ENCODE results near the gene RILPL2. TPM values are rescaled to one million over a fixed set of nuclear protein-coding genes. Genes with fewer than 3 reads are reported as not detected.
"Not testable (repeated sequence)": the region's sequence is repeated elsewhere in the genome, so short reads cannot be mapped to it uniquely, and the experiment has no call there.

RILPL2 gene
- total RNA-seq, 2 donors from 2014 or later = 9.7 to 12.2 TPM

- ATAC-seq (no peak), DNase-seq (ENCODE audit: low spot score) (no peak)
- Mint-ChIP-seq H3K4me1 (ENCODE audit: low read depth in 2 of 2) (peaks cover 43 to 52% of the 10 kb centered on the region in 2 donors), H3K27me3 (no peaks in the 10 kb centered on the region), H3K36me3 (peaks cover 23% of the 10 kb centered on the region), H3K27ac (peak overlapping the region; percentile 88 to 91), H3K9me3 (no peaks in the 10 kb centered on the region), H3K4me3 (peak overlapping the region; percentile 94)
Measured at GRCh38 chr12:123390498-123391426, 45.7 kb downstream of the RILPL2 start.

- Mint-ChIP-seq H3K4me3 (peak overlapping the region; percentile 94), H3K36me3 (peaks cover 19% of the 10 kb centered on the region), H3K9me3 (no peaks in the 10 kb centered on the region), H3K4me1 (ENCODE audit: low read depth in 2 of 2) (peaks cover 40 to 48% of the 10 kb centered on the region in 2 donors), H3K27me3 (no peaks in the 10 kb centered on the region), H3K27ac (peak overlapping the region; percentile 88 to 91)
- peak; percentile 65 for DNase-seq (ENCODE audit: low spot score)
- ATAC-seq = peak; percentile 7 to 48
Measured at GRCh38 chr12:123389560-123390351, 46.7 kb downstream of the RILPL2 start.

- Mint-ChIP-seq H3K4me1 (ENCODE audit: low read depth in 2 of 2) (peaks cover 40 to 46% of the 10 kb centered on the region in 2 donors), H3K36me3 (peaks cover 17% of the 10 kb centered on the region), H3K9me3 (no peaks in the 10 kb centered on the region), H3K27ac (no peak overlapping the region), H3K4me3 (no peak overlapping the region), H3K27me3 (no peaks in the 10 kb centered on the region)
- ATAC-seq = peak in 1 of 2 donors; percentile 21
- no peak for DNase-seq (ENCODE audit: low spot score)
Measured at GRCh38 chr12:123388951-123389559, 47.4 kb downstream of the RILPL2 start.

- peak; percentile 69 to 78 for ATAC-seq
- H3K36me3 Mint-ChIP-seq = peaks cover 17% of the 10 kb centered on the region
- H3K4me3 Mint-ChIP-seq = peak overlapping the region; percentile 82
- no peaks in the 10 kb centered on the region for H3K27me3 Mint-ChIP-seq
- no peaks in the 10 kb centered on the region for H3K9me3 Mint-ChIP-seq
- DNase-seq (ENCODE audit: low spot score) = peak; percentile 85
- peaks cover 43 to 46% of the 10 kb centered on the region in 2 donors for H3K4me1 Mint-ChIP-seq (ENCODE audit: low read depth in 2 of 2)
- H3K27ac Mint-ChIP-seq = peak overlapping the region; percentile 82 to 91
Measured at GRCh38 chr12:123388177-123388950, 48.1 kb downstream of the RILPL2 start.

GRCh38 chr12:123387508-123388176 lies 48.8 kb downstream of the RILPL2 start:
- H3K27me3 Mint-ChIP-seq = no peaks in the 10 kb centered on the region
- peaks cover 17% of the 10 kb centered on the region for H3K36me3 Mint-ChIP-seq
- peak overlapping the region; percentile 82 for H3K4me3 Mint-ChIP-seq
- ATAC-seq (no peak), DNase-seq (ENCODE audit: low spot score) (no peak)
- no peaks in the 10 kb centered on the region for H3K9me3 Mint-ChIP-seq
- peak overlapping the region; percentile 82 to 91 for H3K27ac Mint-ChIP-seq
- H3K4me1 Mint-ChIP-seq (ENCODE audit: low read depth in 2 of 2) = peaks cover 36 to 43% of the 10 kb centered on the region in 2 donors

- not testable (repeated sequence) for DNase-seq (ENCODE audit: low spot score); H3K36me3 Mint-ChIP-seq; H3K27me3 Mint-ChIP-seq; H3K4me3 Mint-ChIP-seq; ATAC-seq; H3K27ac Mint-ChIP-seq; H3K9me3 Mint-ChIP-seq
- peaks cover 19 to 33% of the 10 kb centered on the region in 2 donors for H3K4me1 Mint-ChIP-seq (ENCODE audit: low read depth in 2 of 2)
Measured at GRCh38 chr12:123385536-123385935, 50.9 kb downstream of the RILPL2 start.

- no peaks in the 10 kb centered on the region for H3K36me3 Mint-ChIP-seq
- peak overlapping the region; percentile 86 for H3K4me3 Mint-ChIP-seq
- no peaks in the 10 kb centered on the region for H3K9me3 Mint-ChIP-seq
- H3K27ac Mint-ChIP-seq = peak overlapping the region in 1 of 2 donors; percentile 93
- DNase-seq (ENCODE audit: low spot score) (no peak), ATAC-seq (no peak)
- peaks cover 15 to 28% of the 10 kb centered on the region in 2 donors for H3K4me1 Mint-ChIP-seq (ENCODE audit: low read depth in 2 of 2)
- H3K27me3 Mint-ChIP-seq = no peaks in the 10 kb centered on the region
Measured at GRCh38 chr12:123384994-123385376, 51.5 kb downstream of the RILPL2 start.

GRCh38 chr12:123384318-123384993 lies 52.0 kb downstream of the RILPL2 start:
- peak; percentile 70 for DNase-seq (ENCODE audit: low spot score)
- Mint-ChIP-seq H3K4me3 (peak overlapping the region; percentile 86), H3K27ac (peak overlapping the region; percentile 82 to 93), H3K27me3 (no peaks in the 10 kb centered on the region), H3K9me3 (no peaks in the 10 kb centered on the region), H3K4me1 (ENCODE audit: low read depth in 2 of 2) (peaks cover 15 to 26% of the 10 kb centered on the region in 2 donors), H3K36me3 (no peaks in the 10 kb centered on the region)
- no peak for ATAC-seq

- DNase-seq (ENCODE audit: low spot score) (no peak), ATAC-seq (no peak)
- Mint-ChIP-seq H3K36me3 (no peaks in the 10 kb centered on the region), H3K4me1 (ENCODE audit: low read depth in 2 of 2) (peaks cover 9 to 19% of the 10 kb centered on the region in 2 donors), H3K27ac (peak overlapping the region; percentile 50 to 93), H3K4me3 (peak overlapping the region; percentile 72), H3K9me3 (no peaks in the 10 kb centered on the region), H3K27me3 (no peaks in the 10 kb centered on the region)
Measured at GRCh38 chr12:123382684-123383083, 53.8 kb downstream of the RILPL2 start.

GRCh38 chr12:123379391-123379790 lies 57.1 kb downstream of the RILPL2 start:
- no peak for ATAC-seq
- peaks cover 0 to 10% of the 10 kb centered on the region in 2 donors for H3K4me1 Mint-ChIP-seq (ENCODE audit: low read depth in 2 of 2)
- H3K36me3 Mint-ChIP-seq = no peaks in the 10 kb centered on the region
- DNase-seq (ENCODE audit: low spot score) = no peak
- H3K27me3 Mint-ChIP-seq = no peaks in the 10 kb centered on the region
- no peak overlapping the region for H3K4me3 Mint-ChIP-seq
- no peak overlapping the region for H3K27ac Mint-ChIP-seq
- no peaks in the 10 kb centered on the region for H3K9me3 Mint-ChIP-seq

GRCh38 chr12:123372415-123372814 lies 64.1 kb downstream of the RILPL2 start:
- not testable (repeated sequence) for H3K27me3 Mint-ChIP-seq

GRCh38 chr12:123371667-123372368 lies 64.7 kb downstream of the RILPL2 start:
- not testable (repeated sequence) for H3K36me3 Mint-ChIP-seq; ATAC-seq; H3K4me1 Mint-ChIP-seq (ENCODE audit: low read depth in 2 of 2); H3K4me3 Mint-ChIP-seq; H3K27me3 Mint-ChIP-seq; DNase-seq (ENCODE audit: low spot score); H3K9me3 Mint-ChIP-seq; H3K27ac Mint-ChIP-seq

More at GRCh38 chr12:123372415-123372814, 64.1 kb downstream of the RILPL2 start:
- H3K27ac Mint-ChIP-seq; H3K4me1 Mint-ChIP-seq (ENCODE audit: low read depth in 2 of 2); H3K4me3 Mint-ChIP-seq; DNase-seq (ENCODE audit: low spot score); H3K9me3 Mint-ChIP-seq; ATAC-seq; H3K36me3 Mint-ChIP-seq: not testable (repeated sequence)
